Right ventricle myocardium inferior (tissue), 1 donor: ENCODE data around the gene AHCYL2. TPM values are rescaled to one million over a fixed set of nuclear protein-coding genes. Genes with fewer than 3 reads are reported as not detected.
A peak's percentile ranks its signal among the peaks of the same experiment; 100 is the strongest.
"Not testable (repeated sequence)": the region's sequence is repeated elsewhere in the genome, so short reads cannot be mapped to it uniquely, and the experiment has no call there.

ENCODE experiments used
- ATAC-seq: fragments of 200-7000 bp; cut with Tn5 transposase; one replicate; pipeline ENCODE4 v1.9.1; 2020; ENCODE audit warnings: mild to moderate bottlenecking, moderate library complexity
- DNase-seq: peaks from one replicate; pipeline ENCODE4 v3.0.0; 2021; ENCODE audit errors: missing footprints
- intact Hi-C: fragments of 100-400 bp; cut with DNase I; formaldehyde crosslinking; loops from one replicate; pipeline ENCODE4 v1.11.0; 2022
- total RNA-seq: library from RNA; stranded (reverse); fragmentation: NEBNext Ultra II Directional; extraction: Animal tissue kit (Norgen Biotek cat#: 25700); gene quantifications from one replicate; pipeline ENCODE4 v1.2.1, GENCODE V29; 2021
- donor health status: DM: no; HTN: yes; CAD: no; lungs with severe emphysema.

Gene AHCYL2
- total RNA-seq, 1 donor from 2014 or later, result 4.0 TPM

- no peak for DNase-seq
- intact Hi-C loops, result loop anchor here (1.0 to 10.0 kb wide), 3 partner anchors 105 to 647 kb away; no protein-coding TSS in a partner anchor
- ATAC-seq, result no peak
Observed at GRCh38 chr7:129367349-129367699, 142.5 kb downstream of the AHCYL2 start.

GRCh38 chr7:129367700-129368388 is 143.0 kb downstream of the AHCYL2 start:
- DNase-seq, result peak; percentile 86
- ATAC-seq, result peak; percentile 84
- intact Hi-C loops, result loop anchor here (1.0 to 10.0 kb wide), 3 partner anchors 104 to 647 kb away; no protein-coding TSS in a partner anchor

GRCh38 chr7:129368389-129368986 is 143.7 kb downstream of the AHCYL2 start:
- ATAC-seq (no peak), DNase-seq (no peak)
- intact Hi-C loops, result loop anchor here (5.0 to 10.0 kb wide), 2 partner anchors 279 to 646 kb away; no protein-coding TSS in a partner anchor

GRCh38 chr7:129369447-129369846 is 144.6 kb downstream of the AHCYL2 start:
- not testable (repeated sequence) for ATAC-seq, DNase-seq
- intact Hi-C loops, result loop anchor here (5.0 to 10.0 kb wide), 2 partner anchors 278 to 645 kb away; no protein-coding TSS in a partner anchor

- ATAC-seq, result no peak
- intact Hi-C loops, result no loop called here
Observed at GRCh38 chr7:129370812-129371211, 146.0 kb downstream of the AHCYL2 start.

GRCh38 chr7:129371487-129371886 is 146.7 kb downstream of the AHCYL2 start:
- ATAC-seq (no peak), DNase-seq (no peak)
- intact Hi-C loops, result no loop called here

More at GRCh38 chr7:129370812-129371211, 146.0 kb downstream of the AHCYL2 start:
- no peak for DNase-seq

- ATAC-seq (no peak), DNase-seq (no peak)
- intact Hi-C loops, result no loop called here
Observed at GRCh38 chr7:129373651-129374428, 149.0 kb downstream of the AHCYL2 start.

- ATAC-seq (no peak), DNase-seq (no peak)
- intact Hi-C loops, result no loop called here
Observed at GRCh38 chr7:129375141-129375938, 150.5 kb downstream of the AHCYL2 start.

GRCh38 chr7:129376076-129376777 is 151.4 kb downstream of the AHCYL2 start:
- intact Hi-C loops, result no loop called here
- ATAC-seq (no peak), DNase-seq (no peak)

GRCh38 chr7:129376778-129377700 is 152.2 kb downstream of the AHCYL2 start:
- DNase-seq, result no peak
- intact Hi-C loops, result no loop called here
- no peak for ATAC-seq

- no peak for DNase-seq
- intact Hi-C loops, result no loop called here
- ATAC-seq, result no peak
Observed at GRCh38 chr7:129381710-129382484, 157.1 kb downstream of the AHCYL2 start.

GRCh38 chr7:129383542-129384132 is 158.8 kb downstream of the AHCYL2 start:
- intact Hi-C loops, result no loop called here
- ATAC-seq, result no peak
- no peak for DNase-seq

GRCh38 chr7:129385116-129385515 is 160.3 kb downstream of the AHCYL2 start:
- no peak for ATAC-seq
- intact Hi-C loops, result no loop called here

GRCh38 chr7:129385598-129385997 is 160.8 kb downstream of the AHCYL2 start:
- intact Hi-C loops, result no loop called here
- no peak for ATAC-seq
- no peak for DNase-seq

More at GRCh38 chr7:129385116-129385515, 160.3 kb downstream of the AHCYL2 start:
- no peak for DNase-seq

GRCh38 chr7:129386506-129386905 is 161.7 kb downstream of the AHCYL2 start:
- intact Hi-C loops, result no loop called here
- DNase-seq, result no peak
- no peak for ATAC-seq

- ATAC-seq (no peak), DNase-seq (no peak)
- intact Hi-C loops, result no loop called here
Observed at GRCh38 chr7:129387537-129387936, 162.7 kb downstream of the AHCYL2 start.
